Measurements from ENCODE around the gene NLK. TPM values are rescaled to one million over a fixed set of nuclear protein-coding genes. Genes with fewer than 3 reads are reported as not detected.

NLK gene
- polyA plus RNA-seq, 1 donor from 2014 or later, result 81.7 TPM

DNA sequence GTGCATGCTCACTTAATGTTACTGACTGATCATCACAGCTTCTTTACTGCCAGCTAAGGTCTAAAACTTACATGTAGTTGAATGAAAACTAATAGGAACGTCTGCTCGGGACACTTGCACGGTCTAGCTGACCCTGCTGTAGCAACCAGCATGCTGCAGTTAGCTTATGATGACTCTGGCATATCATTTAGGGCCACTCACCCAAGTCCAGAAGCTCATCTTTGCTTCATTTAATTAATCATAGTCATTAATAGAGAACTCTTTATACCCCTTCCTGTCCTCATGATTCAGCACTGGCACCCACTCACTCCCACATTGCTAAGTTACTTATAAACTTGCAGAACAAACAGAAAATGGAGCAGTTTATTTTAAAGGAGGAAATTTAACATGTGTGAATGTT, 136.3 kb downstream of the NLK start:
- Histone ChIP-seq H3K9me2 (ENCODE audit: insufficient read depth, low read length) (no peaks in the 10 kb centered on the region), H2AFZ (ENCODE audit: low read depth, low read length) (no peak overlapping the region), H3K79me2 (replicated peaks; ENCODE audit: insufficient read depth, low read length) (no peaks in the 10 kb centered on the region), H3F3A (ENCODE audit: insufficient read depth, low read length, poor library complexity, severe bottlenecking) (no peaks in the 10 kb centered on the region), H4K20me1 (ENCODE audit: insufficient read depth) (no peaks in the 10 kb centered on the region), H3K4me2 (ENCODE audit: low read length) (no peak overlapping the region), H3K4me3 (ENCODE audit: low read length) (no peak overlapping the region), H3K36me3 (ENCODE audit: insufficient read depth, low read length) (no peaks in the 10 kb centered on the region), H3K9me3 (ENCODE audit: low read length) (no peaks in the 10 kb centered on the region), H3K27me3 (ENCODE audit: insufficient read depth, low read depth, low read length) (no peaks in the 10 kb centered on the region), H3K9ac (ENCODE audit: low read length) (no peak overlapping the region), H3K27ac (ENCODE audit: low read length) (no peak overlapping the region)
- TF ChIP-seq, protein P1, sequence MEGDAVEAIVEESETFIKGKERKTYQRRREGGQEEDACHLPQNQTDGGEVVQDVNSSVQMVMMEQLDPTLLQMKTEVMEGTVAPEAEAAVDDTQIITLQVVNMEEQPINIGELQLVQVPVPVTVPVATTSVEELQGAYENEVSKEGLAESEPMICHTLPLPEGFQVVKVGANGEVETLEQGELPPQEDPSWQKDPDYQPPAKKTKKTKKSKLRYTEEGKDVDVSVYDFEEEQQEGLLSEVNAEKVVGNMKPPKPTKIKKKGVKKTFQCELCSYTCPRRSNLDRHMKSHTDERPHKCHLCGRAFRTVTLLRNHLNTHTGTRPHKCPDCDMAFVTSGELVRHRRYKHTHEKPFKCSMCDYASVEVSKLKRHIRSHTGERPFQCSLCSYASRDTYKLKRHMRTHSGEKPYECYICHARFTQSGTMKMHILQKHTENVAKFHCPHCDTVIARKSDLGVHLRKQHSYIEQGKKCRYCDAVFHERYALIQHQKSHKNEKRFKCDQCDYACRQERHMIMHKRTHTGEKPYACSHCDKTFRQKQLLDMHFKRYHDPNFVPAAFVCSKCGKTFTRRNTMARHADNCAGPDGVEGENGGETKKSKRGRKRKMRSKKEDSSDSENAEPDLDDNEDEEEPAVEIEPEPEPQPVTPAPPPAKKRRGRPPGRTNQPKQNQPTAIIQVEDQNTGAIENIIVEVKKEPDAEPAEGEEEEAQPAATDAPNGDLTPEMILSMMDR (IDR thresholded peaks at IDR 0.05; ENCODE audit: poor library complexity, severe bottlenecking), result no peak
- TF ChIP-seq EZH2 (IDR thresholded peaks at IDR 0.05; ENCODE audit: borderline replicate concordance, insufficient read depth, low read length, poor library complexity, severe bottlenecking) (no peak), MXI1 (conservative IDR thresholded peaks at IDR 0.05; ENCODE audit: poor library complexity, severe bottlenecking) (no peak), POLR2AphosphoS5 (IDR thresholded peaks at IDR 0.05) (no peak), SMC3 (conservative IDR thresholded peaks at IDR 0.05; ENCODE audit: poor library complexity) (no peak), REST (IDR thresholded peaks at IDR 0.05; ENCODE audit: borderline replicate concordance) (no peak), TAF1 (IDR thresholded peaks at IDR 0.05; ENCODE audit: low read depth) (no peak), EP300 (conservative IDR thresholded peaks at IDR 0.05; ENCODE audit: poor library complexity, severe bottlenecking) (no peak), RAD21 (conservative IDR thresholded peaks at IDR 0.05) (no peak)

DNA sequence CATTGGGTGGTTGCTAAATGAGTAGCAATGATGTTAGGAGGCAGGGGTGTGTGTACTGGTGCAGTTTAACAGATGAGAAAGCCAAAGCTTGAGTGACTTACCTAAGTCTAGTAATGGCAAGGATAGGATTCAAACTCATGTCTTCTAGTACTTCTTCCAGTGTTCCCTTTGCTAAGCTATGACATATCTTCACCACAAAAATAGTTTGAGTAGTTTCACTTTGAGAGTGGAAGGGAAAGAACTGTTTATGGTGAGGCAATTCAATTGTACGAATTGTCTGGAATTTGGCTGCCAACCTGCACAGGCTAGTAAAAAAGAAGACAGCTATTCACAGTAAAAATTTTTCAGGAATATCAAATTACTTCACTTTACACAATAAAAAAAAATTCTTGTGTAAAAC, 138.0 kb downstream of the NLK start:
- no peaks in the 10 kb centered on the region for H3F3A ChIP-seq (ENCODE audit: insufficient read depth, low read length, poor library complexity, severe bottlenecking)
- no peaks in the 10 kb centered on the region for H3K36me3 ChIP-seq (ENCODE audit: insufficient read depth, low read length)
- H3K9ac ChIP-seq (ENCODE audit: low read length), result no peak overlapping the region
- H3K79me2 ChIP-seq (replicated peaks; ENCODE audit: insufficient read depth, low read length), result no peaks in the 10 kb centered on the region
- TF ChIP-seq REST (IDR thresholded peaks at IDR 0.05; ENCODE audit: borderline replicate concordance) (no peak), SMC3 (conservative IDR thresholded peaks at IDR 0.05; ENCODE audit: poor library complexity) (no peak), POLR2AphosphoS5 (IDR thresholded peaks at IDR 0.05) (no peak), TAF1 (IDR thresholded peaks at IDR 0.05; ENCODE audit: low read depth) (no peak), MXI1 (conservative IDR thresholded peaks at IDR 0.05; ENCODE audit: poor library complexity, severe bottlenecking) (no peak), RAD21 (conservative IDR thresholded peaks at IDR 0.05) (no peak), EZH2 (IDR thresholded peaks at IDR 0.05; ENCODE audit: borderline replicate concordance, insufficient read depth, low read length, poor library complexity, severe bottlenecking) (no peak), EP300 (conservative IDR thresholded peaks at IDR 0.05; ENCODE audit: poor library complexity, severe bottlenecking) (no peak)
- TF ChIP-seq, protein P1 (IDR thresholded peaks at IDR 0.05; ENCODE audit: poor library complexity, severe bottlenecking), result no peak
- no peaks in the 10 kb centered on the region for H3K27me3 ChIP-seq (ENCODE audit: insufficient read depth, low read depth, low read length)
- no peak overlapping the region for H3K27ac ChIP-seq (ENCODE audit: low read length)
- H2AFZ ChIP-seq (ENCODE audit: low read depth, low read length), result no peak overlapping the region
- H3K9me3 ChIP-seq (ENCODE audit: low read length), result no peaks in the 10 kb centered on the region
- no peaks in the 10 kb centered on the region for H4K20me1 ChIP-seq (ENCODE audit: insufficient read depth)
- H3K4me3 ChIP-seq (ENCODE audit: low read length), result no peak overlapping the region
- H3K9me2 ChIP-seq (ENCODE audit: insufficient read depth, low read length), result no peaks in the 10 kb centered on the region
- H3K4me2 ChIP-seq (ENCODE audit: low read length), result no peak overlapping the region

Data from neural cell (in vitro differentiated cells).